Transverse colon (tissue), 4 donors: ENCODE measurements around the gene SSX2.
"Not testable (repeated sequence)": the region's sequence is repeated elsewhere in the genome, so short reads cannot be mapped to it uniquely, and the experiment has no call there.

ENCODE experiments used
- CTCF ChIP-seq, 5 experiments: fragments of 200-600 bp in 3 of 5; fragments of 450-650 bp in 2 of 5; sonication (generic) in 3 of 5; IDR thresholded peaks; 1 replicate in 2 of 5; 2 replicates in 3 of 5; pipeline ENCODE4 v1.5.1; 2016 to 2017; ENCODE audit warnings: antibody characterized with exemption in 5 of 5, inconsistent platforms in 3 of 5, mild to moderate bottlenecking in 2 of 5, moderate library complexity in 1 of 5
- EP300 ChIP-seq: sonication (generic); formaldehyde crosslinking; IDR thresholded peaks from one replicate; pipeline ENCODE4 v1.6.1; 2017; ENCODE audit warnings: antibody characterized with exemption, low read depth
- POLR2A ChIP-seq: fragments of 450-650 bp; IDR thresholded peaks from one replicate; pipeline ENCODE4 v1.6.1; 2016; ENCODE audit warnings: antibody characterized with exemption, mild to moderate bottlenecking, moderate library complexity
- POLR2AphosphoS5 ChIP-seq, 3 donors: sonication (generic); formaldehyde crosslinking; IDR thresholded peaks; one replicate each; pipeline ENCODE4 v1.6.1; 2016; ENCODE audit warnings: antibody characterized with exemption in 3 of 3

- TF ChIP-seq POLR2AphosphoS5 (IDR thresholded peaks at IDR 0.05); CTCF (IDR thresholded peaks at IDR 0.05); POLR2A; EP300: not testable (repeated sequence)
Observed at GRCh38 chrX:52692034-52692433, 14.9 kb downstream of the SSX2 start.
